Stimulated activated CD8-positive, alpha-beta memory T cell treated with anti-CD3 and anti-CD28 coated beads, Interleukin-12 subunit alpha, Interleukin-12 subunit beta, amount 100 ng/mL, for 24 hours (primary cell): Measurements from ENCODE around the gene CACNG1.
"Not testable (repeated sequence)": the region's sequence is repeated elsewhere in the genome, so short reads cannot be mapped to it uniquely, and the experiment has no call there.

Source experiments
- DNase-seq: peaks from one replicate; pipeline ENCODE4 v3.0.0-alpha.2; 2020; ENCODE audit errors: extremely low read depth

Gene CACNG1

GRCh38 chr17:67079491-67079890 is 35.1 kb downstream of the CACNG1 start:
- no peak for DNase-seq

- no peak for DNase-seq
Measured at GRCh38 chr17:67080804-67081203, 36.5 kb downstream of the CACNG1 start.

DNA sequence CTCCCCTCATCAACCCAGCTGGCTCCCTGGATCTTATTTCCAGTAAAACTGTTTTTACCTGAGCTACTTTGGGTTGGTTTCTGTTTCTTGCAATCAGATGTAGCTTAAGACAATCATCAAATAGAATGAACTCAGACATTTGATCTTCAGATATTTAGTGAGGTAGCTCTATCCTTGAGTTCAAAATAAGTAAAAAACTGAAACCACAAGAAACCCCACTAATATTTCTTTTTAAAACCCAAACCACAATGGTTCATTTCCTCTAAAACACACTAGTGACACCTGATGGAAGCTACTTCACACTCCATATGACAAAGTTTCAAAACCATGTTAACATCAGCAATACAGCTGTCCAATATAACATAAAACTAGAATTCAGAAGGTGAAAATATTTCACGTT is 37.8 kb downstream of the CACNG1 start:
- DNase-seq, result no peak

DNA sequence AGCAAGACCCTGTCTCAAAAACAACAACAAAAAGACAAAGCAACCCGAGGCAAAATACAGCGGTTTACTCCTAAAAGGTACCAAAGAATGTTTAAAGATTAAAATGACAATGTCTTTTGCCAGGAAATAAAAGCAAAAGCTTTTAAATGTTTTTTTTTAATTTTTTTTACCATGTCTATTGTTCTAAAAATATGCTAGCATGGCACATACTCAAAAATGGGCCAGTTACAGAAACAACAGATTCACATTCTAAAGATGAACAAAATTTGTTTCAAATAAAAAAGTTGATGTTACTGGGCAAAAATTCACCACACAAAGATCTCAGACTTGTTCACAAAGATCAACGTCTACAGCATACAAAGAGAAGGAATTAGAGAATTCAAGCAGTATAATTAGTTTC is 41.1 kb downstream of the CACNG1 start:
- no peak for DNase-seq

DNA sequence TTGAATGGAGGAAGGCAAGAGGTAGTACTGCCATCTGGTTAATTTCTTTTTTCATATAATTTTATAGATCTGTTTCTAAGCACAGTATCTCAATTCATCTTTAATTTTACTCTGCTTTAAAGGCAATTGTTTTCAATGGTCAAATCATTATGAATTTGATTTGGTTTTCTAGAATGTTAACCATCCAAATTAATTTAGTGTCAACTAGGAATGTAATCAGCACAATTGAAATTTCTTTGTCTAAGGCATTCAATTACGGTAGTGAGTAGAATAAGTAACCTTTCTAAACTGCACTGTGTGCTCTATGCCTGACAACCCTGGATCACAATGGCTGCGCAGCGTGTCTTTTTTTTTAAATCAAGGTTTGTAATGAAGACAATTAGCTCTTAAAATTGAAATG is 44.3 kb downstream of the CACNG1 start:
- DNase-seq, result no peak

DNA sequence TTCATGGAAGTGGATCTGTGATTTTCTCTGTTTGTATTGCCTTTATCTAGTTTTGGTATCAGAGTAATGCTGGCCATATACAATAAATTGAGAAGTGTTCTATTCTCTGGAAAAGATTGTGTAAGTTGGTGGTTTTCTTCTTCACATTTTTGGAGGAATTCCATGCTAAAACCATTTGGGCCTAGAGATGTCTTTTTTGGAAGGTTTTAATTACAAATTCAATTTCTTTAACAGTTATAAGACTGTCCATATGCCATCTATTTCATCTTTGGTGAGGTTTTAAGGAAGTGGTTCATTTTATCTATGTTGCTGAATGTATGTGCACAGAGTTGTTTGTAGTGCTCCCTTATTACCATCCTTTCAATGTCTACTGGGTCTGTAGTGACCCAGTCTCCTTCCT is 46.0 kb downstream of the CACNG1 start:
- DNase-seq, result no peak

GRCh38 chr17:67092291-67092690 is 47.9 kb downstream of the CACNG1 start:
- no peak for DNase-seq

GRCh38 chr17:67092710-67093109 is 48.4 kb downstream of the CACNG1 start:
- not testable (repeated sequence) for DNase-seq

DNA sequence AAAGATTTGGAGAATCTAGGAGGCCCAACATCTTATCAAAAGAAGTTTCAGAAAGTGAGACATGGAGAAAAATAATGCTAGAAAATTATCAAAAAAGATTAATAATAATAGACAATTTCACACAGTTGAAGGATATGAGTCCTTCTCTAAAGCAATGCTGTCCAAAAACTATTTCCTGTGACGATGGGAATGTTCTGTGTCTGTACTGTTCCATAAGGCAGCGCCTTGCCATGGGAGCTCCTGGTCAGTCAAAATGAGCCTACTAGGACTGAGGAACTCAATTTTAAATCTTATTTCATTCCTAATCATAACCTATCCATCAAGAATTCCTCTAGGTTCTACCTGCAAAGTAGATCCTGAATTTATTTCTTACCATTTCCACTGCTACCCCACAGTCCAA is 49.0 kb downstream of the CACNG1 start:
- no peak for DNase-seq

DNA sequence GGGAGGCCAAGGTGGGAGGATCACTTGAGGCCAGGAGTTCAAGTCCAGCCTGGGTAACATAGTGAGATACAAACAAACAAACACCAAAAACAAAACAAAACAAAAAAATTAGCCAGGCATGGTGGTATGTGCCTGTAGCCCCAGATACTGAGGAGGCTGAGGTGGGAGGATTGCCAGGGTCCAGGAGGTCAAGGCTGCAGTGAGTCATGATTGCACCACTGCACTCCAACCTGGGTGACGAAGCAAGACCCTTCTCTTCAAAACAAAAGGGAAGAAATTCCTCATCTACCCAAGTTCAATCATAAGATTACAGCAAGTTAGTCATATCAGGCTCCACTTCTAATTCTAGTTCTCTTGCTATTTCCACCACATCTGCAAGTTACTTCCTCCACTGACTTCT is 50.9 kb downstream of the CACNG1 start:
- not testable (repeated sequence) for DNase-seq

- no peak for DNase-seq
Measured at GRCh38 chr17:67095803-67096202, 51.4 kb downstream of the CACNG1 start.

GRCh38 chr17:67096609-67097008 is 52.3 kb downstream of the CACNG1 start:
- no peak for DNase-seq

GRCh38 chr17:67098006-67098405 is 53.7 kb downstream of the CACNG1 start:
- no peak for DNase-seq

- DNase-seq, result not testable (repeated sequence)
Measured at GRCh38 chr17:67104641-67105040, 60.3 kb downstream of the CACNG1 start.

DNA sequence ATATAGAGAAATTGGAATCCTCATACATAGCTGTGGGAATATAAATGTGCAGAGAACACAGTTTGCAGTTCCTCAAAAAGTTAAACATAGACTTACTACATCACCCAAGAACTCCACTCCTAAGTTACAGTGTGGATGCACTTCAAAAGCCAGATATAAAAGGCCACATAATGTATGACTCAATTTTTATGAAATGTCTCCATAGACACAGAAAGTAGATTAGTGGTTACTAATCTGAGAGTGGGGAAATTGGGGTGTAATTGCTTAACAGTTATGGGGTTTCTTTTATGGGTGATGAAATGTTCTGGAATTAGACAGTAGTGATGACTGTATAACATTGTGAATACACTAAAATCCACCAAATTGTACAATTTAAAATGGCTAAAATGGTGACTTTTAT is 60.9 kb downstream of the CACNG1 start:
- no peak for DNase-seq
